ENCODE measurements around the gene SH3GLB1. TPM values are rescaled to one million over a fixed set of nuclear protein-coding genes. Genes with fewer than 3 reads are reported as not detected.

Gene SH3GLB1
- total RNA-seq, 1 donor from 2014 or later = 138 TPM

- H4K20me1 ChIP-seq (ENCODE audit: insufficient read depth, low read length) = no peaks in the 10 kb centered on the region
- no peaks in the 10 kb centered on the region for H3K9me3 Mint-ChIP-seq (ENCODE audit: unreplicated experiment)
- no peaks in the 10 kb centered on the region for H3K36me3 ChIP-seq (ENCODE audit: insufficient read depth, low read length)
- DNase-seq (ENCODE audit: low read depth) (no peak), FAIRE-seq (no peak)
- H3K79me2 ChIP-seq (ENCODE audit: insufficient read depth, low read length) = no peaks in the 10 kb centered on the region
- no peak overlapping the region for H2AFZ ChIP-seq (ENCODE audit: low read depth, low read length)
- H3K27me3 Mint-ChIP-seq (ENCODE audit: low read depth, unreplicated experiment) = no peaks in the 10 kb centered on the region
- no peak overlapping the region for H3K27ac Mint-ChIP-seq (ENCODE audit: unreplicated experiment)
- peaks cover 3% of the 10 kb centered on the region for H3K4me1 Mint-ChIP-seq (ENCODE audit: low read depth, unreplicated experiment)
- no peaks in the 10 kb centered on the region for H3K4me1 ChIP-seq (ENCODE audit: insufficient read depth, low read length)
- no peak overlapping the region for H3K4me2 ChIP-seq (ENCODE audit: low read length)
- no peak overlapping the region for H3K27ac ChIP-seq (ENCODE audit: low read depth, low read length)
- no peaks in the 10 kb centered on the region for H3K36me3 Mint-ChIP-seq (ENCODE audit: low read depth, unreplicated experiment)
- no peak overlapping the region for H3K4me3 ChIP-seq (ENCODE audit: insufficient read depth, low read depth, low read length)
- H3K9me3 ChIP-seq (ENCODE audit: insufficient read depth, low read depth, low read length) = no peaks in the 10 kb centered on the region
- no peak for TF ChIP-seq EZH2 (IDR thresholded peaks at IDR 0.05; ENCODE audit: insufficient read depth, low read length)
- TF ChIP-seq CTCF (IDR thresholded peaks at IDR 0.05; ENCODE audit: insufficient read depth, low read depth, low read length) = peak; percentile 2
- H3K4me3 Mint-ChIP-seq (ENCODE audit: unreplicated experiment) = no peak overlapping the region
- no peaks in the 10 kb centered on the region for H3K27me3 ChIP-seq (ENCODE audit: insufficient read depth, low read length)
- H3K9ac ChIP-seq (ENCODE audit: low read length) = no peak overlapping the region
These were observed 16.8 kb upstream of the SH3GLB1 start for GRCh38 chr1:86687595-86687994.

- H3K79me2 ChIP-seq (ENCODE audit: insufficient read depth, low read length) = no peaks in the 10 kb centered on the region
- H3K36me3 ChIP-seq (ENCODE audit: insufficient read depth, low read length) = no peaks in the 10 kb centered on the region
- H3K9me3 Mint-ChIP-seq (ENCODE audit: unreplicated experiment) = no peaks in the 10 kb centered on the region
- no peak for DNase-seq (ENCODE audit: low read depth)
- no peaks in the 10 kb centered on the region for H3K27me3 Mint-ChIP-seq (ENCODE audit: low read depth, unreplicated experiment)
- no peak overlapping the region for H3K4me3 Mint-ChIP-seq (ENCODE audit: unreplicated experiment)
- no peaks in the 10 kb centered on the region for H4K20me1 ChIP-seq (ENCODE audit: insufficient read depth, low read length)
- peaks cover 15% of the 10 kb centered on the region for H3K4me1 Mint-ChIP-seq (ENCODE audit: low read depth, unreplicated experiment)
- peaks cover 6% of the 10 kb centered on the region for H3K4me1 ChIP-seq (ENCODE audit: insufficient read depth, low read length)
- no peaks in the 10 kb centered on the region for H3K36me3 Mint-ChIP-seq (ENCODE audit: low read depth, unreplicated experiment)
- H3K27ac Mint-ChIP-seq (ENCODE audit: unreplicated experiment) = no peak overlapping the region
- no peak overlapping the region for H3K4me3 ChIP-seq (ENCODE audit: insufficient read depth, low read depth, low read length)
- no peaks in the 10 kb centered on the region for H3K27me3 ChIP-seq (ENCODE audit: insufficient read depth, low read length)
- H3K9ac ChIP-seq (ENCODE audit: low read length) = no peak overlapping the region
- no peaks in the 10 kb centered on the region for H3K9me3 ChIP-seq (ENCODE audit: insufficient read depth, low read depth, low read length)
- TF ChIP-seq CTCF (IDR thresholded peaks at IDR 0.05; ENCODE audit: insufficient read depth, low read depth, low read length) = no peak
- TF ChIP-seq EZH2 (IDR thresholded peaks at IDR 0.05; ENCODE audit: insufficient read depth, low read length) = no peak
- no peak overlapping the region for H3K27ac ChIP-seq (ENCODE audit: low read depth, low read length)
- H2AFZ ChIP-seq (ENCODE audit: low read depth, low read length) = no peak overlapping the region
- H3K4me2 ChIP-seq (ENCODE audit: low read length) = no peak overlapping the region
- no peak for FAIRE-seq
These were observed 11.7 kb upstream of the SH3GLB1 start for GRCh38 chr1:86692641-86693040.

- Histone ChIP-seq H3K27ac (ENCODE audit: low read depth, low read length) (no peak overlapping the region), H4K20me1 (ENCODE audit: insufficient read depth, low read length) (no peaks in the 10 kb centered on the region), H3K9me3 (ENCODE audit: insufficient read depth, low read depth, low read length) (no peaks in the 10 kb centered on the region), H3K4me1 (ENCODE audit: insufficient read depth, low read length) (peaks cover 6% of the 10 kb centered on the region), H3K4me2 (ENCODE audit: low read length) (no peak overlapping the region), H3K4me3 (ENCODE audit: insufficient read depth, low read depth, low read length) (no peak overlapping the region), H2AFZ (ENCODE audit: low read depth, low read length) (no peak overlapping the region), H3K36me3 (ENCODE audit: insufficient read depth, low read length) (no peaks in the 10 kb centered on the region), H3K27me3 (ENCODE audit: insufficient read depth, low read length) (no peaks in the 10 kb centered on the region), H3K9ac (ENCODE audit: low read length) (no peak overlapping the region), H3K79me2 (ENCODE audit: insufficient read depth, low read length) (no peaks in the 10 kb centered on the region)
- H3K4me1 Mint-ChIP-seq (ENCODE audit: low read depth, unreplicated experiment) = peaks cover 12% of the 10 kb centered on the region
- H3K27me3 Mint-ChIP-seq (ENCODE audit: low read depth, unreplicated experiment) = no peaks in the 10 kb centered on the region
- FAIRE-seq = no peak
- no peaks in the 10 kb centered on the region for H3K36me3 Mint-ChIP-seq (ENCODE audit: low read depth, unreplicated experiment)
- no peaks in the 10 kb centered on the region for H3K9me3 Mint-ChIP-seq (ENCODE audit: unreplicated experiment)
- no peak for TF ChIP-seq CTCF (IDR thresholded peaks at IDR 0.05; ENCODE audit: insufficient read depth, low read depth, low read length)
- no peak for TF ChIP-seq EZH2 (IDR thresholded peaks at IDR 0.05; ENCODE audit: insufficient read depth, low read length)
- peak; percentile 34 for DNase-seq (ENCODE audit: low read depth)
- H3K27ac Mint-ChIP-seq (ENCODE audit: unreplicated experiment) = no peak overlapping the region
- no peak overlapping the region for H3K4me3 Mint-ChIP-seq (ENCODE audit: unreplicated experiment)
These were observed 9.0 kb upstream of the SH3GLB1 start for GRCh38 chr1:86695400-86695799.
